Measurements from ENCODE around the gene ARL15. TPM values are rescaled to one million over a fixed set of nuclear protein-coding genes. Genes with fewer than 3 reads are reported as not detected.

The ARL15 gene
- total RNA-seq, 1 donor from 2014 or later = 28.9 TPM

DNA sequence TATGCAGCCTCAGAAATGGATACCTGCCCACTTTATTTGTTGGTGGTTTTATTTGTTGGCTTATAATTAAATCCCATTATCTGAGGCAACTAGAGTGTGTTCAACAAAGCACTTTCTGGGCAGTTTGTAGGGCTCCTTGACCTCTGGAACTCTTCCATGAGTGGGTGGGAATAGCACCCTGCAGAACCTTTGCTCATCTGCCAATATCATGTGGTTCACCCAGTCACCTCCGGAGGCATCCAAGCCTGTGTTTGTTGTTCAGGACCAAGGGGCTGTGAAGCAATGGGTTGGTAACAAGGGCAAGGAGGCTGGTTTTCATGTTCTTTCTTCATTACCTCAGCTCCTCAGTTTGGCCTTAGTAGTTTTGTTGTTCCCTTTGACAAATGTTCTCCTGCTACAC lies 436.0 kb downstream of the ARL15 start:
- H3K4me3 Mint-ChIP-seq (ENCODE audit: low read depth) = no peak overlapping the region
- H3K36me3 Mint-ChIP-seq (ENCODE audit: insufficient read depth) = peaks cover 1% of the 10 kb centered on the region
- no peak for DNase-seq (ENCODE audit: low spot score, unreplicated experiment)
- H3K4me1 Mint-ChIP-seq (ENCODE audit: low read depth) = no peaks in the 10 kb centered on the region
- no peaks in the 10 kb centered on the region for H3K27me3 Mint-ChIP-seq
- H3K9me3 Mint-ChIP-seq (ENCODE audit: low read depth) = peaks cover 16% of the 10 kb centered on the region
- no peak overlapping the region for H3K27ac Mint-ChIP-seq
- TF ChIP-seq, protein P1, sequence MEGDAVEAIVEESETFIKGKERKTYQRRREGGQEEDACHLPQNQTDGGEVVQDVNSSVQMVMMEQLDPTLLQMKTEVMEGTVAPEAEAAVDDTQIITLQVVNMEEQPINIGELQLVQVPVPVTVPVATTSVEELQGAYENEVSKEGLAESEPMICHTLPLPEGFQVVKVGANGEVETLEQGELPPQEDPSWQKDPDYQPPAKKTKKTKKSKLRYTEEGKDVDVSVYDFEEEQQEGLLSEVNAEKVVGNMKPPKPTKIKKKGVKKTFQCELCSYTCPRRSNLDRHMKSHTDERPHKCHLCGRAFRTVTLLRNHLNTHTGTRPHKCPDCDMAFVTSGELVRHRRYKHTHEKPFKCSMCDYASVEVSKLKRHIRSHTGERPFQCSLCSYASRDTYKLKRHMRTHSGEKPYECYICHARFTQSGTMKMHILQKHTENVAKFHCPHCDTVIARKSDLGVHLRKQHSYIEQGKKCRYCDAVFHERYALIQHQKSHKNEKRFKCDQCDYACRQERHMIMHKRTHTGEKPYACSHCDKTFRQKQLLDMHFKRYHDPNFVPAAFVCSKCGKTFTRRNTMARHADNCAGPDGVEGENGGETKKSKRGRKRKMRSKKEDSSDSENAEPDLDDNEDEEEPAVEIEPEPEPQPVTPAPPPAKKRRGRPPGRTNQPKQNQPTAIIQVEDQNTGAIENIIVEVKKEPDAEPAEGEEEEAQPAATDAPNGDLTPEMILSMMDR (IDR thresholded peaks at IDR 0.05; ENCODE audit: unreplicated experiment) = no peak

DNA sequence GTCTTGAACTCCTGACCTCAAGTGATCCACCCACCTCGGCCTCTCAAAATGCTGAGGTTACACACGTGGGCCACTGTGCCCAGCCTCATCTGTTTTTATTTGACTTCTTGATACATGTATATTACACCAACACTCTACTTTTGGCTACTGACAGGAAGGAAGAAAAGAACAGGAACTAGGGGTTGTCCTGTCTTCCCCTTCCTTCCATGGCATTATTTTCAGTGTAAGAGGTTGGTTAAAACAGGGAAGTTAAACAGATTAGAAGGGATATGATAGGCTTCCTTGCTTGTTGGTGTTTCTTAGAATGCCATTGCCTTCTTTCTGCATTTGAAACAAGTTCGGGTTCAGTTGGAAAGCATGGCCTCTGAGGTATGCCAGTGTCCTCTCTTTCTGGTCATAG lies 437.1 kb downstream of the ARL15 start:
- H3K36me3 Mint-ChIP-seq (ENCODE audit: insufficient read depth) = peaks cover 1% of the 10 kb centered on the region
- no peak overlapping the region for H3K27ac Mint-ChIP-seq
- no peak overlapping the region for H3K4me3 Mint-ChIP-seq (ENCODE audit: low read depth)
- DNase-seq (ENCODE audit: low spot score, unreplicated experiment) = no peak
- peaks cover 16% of the 10 kb centered on the region for H3K9me3 Mint-ChIP-seq (ENCODE audit: low read depth)
- H3K27me3 Mint-ChIP-seq = no peaks in the 10 kb centered on the region
- H3K4me1 Mint-ChIP-seq (ENCODE audit: low read depth) = no peaks in the 10 kb centered on the region
- TF ChIP-seq, protein P1 (IDR thresholded peaks at IDR 0.05; ENCODE audit: unreplicated experiment) = no peak

DNA sequence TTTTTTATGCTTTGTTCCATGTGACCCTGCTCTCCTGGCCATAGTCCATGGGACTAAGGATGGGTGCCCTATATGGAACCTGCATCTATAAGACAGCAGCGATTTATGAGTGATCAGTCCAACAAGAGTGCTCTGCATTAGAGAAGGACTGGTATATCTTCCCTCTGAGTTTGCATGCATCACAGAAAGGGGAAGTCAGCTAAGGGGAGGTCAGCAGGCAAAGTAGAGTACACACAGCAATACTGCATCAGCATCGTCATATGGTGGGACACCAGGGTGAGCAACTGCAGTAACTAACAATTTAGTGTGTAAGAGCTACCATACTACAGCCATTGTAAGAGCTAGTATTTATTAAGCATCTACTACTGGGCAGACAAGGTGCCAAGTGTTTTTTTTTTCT lies 438.6 kb downstream of the ARL15 start:
- peaks cover 1% of the 10 kb centered on the region for H3K36me3 Mint-ChIP-seq (ENCODE audit: insufficient read depth)
- DNase-seq (ENCODE audit: low spot score, unreplicated experiment) = no peak
- no peak overlapping the region for H3K27ac Mint-ChIP-seq
- no peak overlapping the region for H3K4me3 Mint-ChIP-seq (ENCODE audit: low read depth)
- TF ChIP-seq, protein P1 (IDR thresholded peaks at IDR 0.05; ENCODE audit: unreplicated experiment) = no peak
- no peaks in the 10 kb centered on the region for H3K4me1 Mint-ChIP-seq (ENCODE audit: low read depth)
- H3K27me3 Mint-ChIP-seq = no peaks in the 10 kb centered on the region
- peaks cover 16% of the 10 kb centered on the region for H3K9me3 Mint-ChIP-seq (ENCODE audit: low read depth)

DNA sequence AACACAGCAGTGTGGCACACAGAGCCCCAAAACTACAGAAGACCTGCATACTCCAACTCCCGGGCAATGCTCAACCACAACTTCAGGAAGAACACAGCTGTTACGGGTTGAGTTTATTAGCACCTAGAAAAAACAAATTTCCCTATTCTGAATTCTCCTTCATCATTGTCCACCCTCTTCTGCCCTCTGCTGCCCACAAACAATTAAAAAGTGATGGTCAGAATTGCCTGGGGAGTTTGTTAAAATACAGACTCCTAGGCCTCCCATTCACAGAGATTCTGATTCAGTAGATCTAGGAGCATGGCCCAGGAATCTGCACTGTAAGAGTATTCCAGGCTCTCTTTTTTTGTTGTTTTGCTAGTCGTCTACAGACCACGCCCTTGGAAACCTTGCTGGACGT lies 439.3 kb downstream of the ARL15 start:
- Mint-ChIP-seq H3K4me1 (ENCODE audit: low read depth) (no peaks in the 10 kb centered on the region), H3K9me3 (ENCODE audit: low read depth) (peaks cover 16% of the 10 kb centered on the region), H3K4me3 (ENCODE audit: low read depth) (no peak overlapping the region), H3K36me3 (ENCODE audit: insufficient read depth) (peaks cover 1% of the 10 kb centered on the region), H3K27ac (no peak overlapping the region), H3K27me3 (no peaks in the 10 kb centered on the region)
- TF ChIP-seq, protein P1 (IDR thresholded peaks at IDR 0.05; ENCODE audit: unreplicated experiment) = no peak
- no peak for DNase-seq (ENCODE audit: low spot score, unreplicated experiment)

DNA sequence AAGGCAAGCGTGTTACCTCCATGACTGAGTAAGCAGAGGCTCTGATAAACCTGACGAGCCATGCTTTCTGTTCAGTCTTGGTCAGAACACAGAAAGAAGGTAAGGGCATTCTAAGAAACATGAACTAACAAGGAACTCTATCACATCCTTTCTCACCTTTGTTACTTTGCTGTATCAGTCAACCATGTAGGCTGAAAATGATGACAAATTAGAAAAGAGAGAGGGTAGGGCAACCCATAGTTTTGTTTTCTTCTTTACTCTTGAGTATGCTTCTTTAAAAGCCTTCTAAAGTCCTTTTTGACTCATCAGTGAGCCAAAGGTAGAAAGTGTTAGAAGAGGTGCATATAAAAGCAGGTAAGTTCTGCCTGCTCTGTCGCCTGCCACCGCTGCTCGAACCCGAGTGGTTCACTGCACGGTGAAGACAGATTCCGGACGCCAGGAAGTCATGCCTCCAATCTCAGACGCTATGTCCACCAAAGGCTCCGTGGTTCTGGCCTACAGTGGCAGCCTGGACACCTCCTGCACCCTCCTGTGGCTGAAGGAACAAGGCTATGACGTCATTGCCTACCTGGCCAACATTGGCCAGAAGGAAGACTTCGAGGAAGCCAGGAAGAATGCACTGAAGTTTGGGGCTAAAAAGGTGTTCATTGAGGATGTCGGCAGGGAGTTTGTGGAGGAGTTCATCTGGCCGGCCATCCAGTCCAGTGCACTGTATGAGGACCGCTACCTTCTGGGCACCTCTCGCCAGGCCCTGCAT lies 451.5 kb downstream of the ARL15 start:
- no peak overlapping the region for H3K4me3 Mint-ChIP-seq (ENCODE audit: low read depth)
- TF ChIP-seq, protein P1 (IDR thresholded peaks at IDR 0.05; ENCODE audit: unreplicated experiment) = no peak
- no peak overlapping the region for H3K27ac Mint-ChIP-seq
- H3K36me3 Mint-ChIP-seq (ENCODE audit: insufficient read depth) = peaks cover 2% of the 10 kb centered on the region
- H3K27me3 Mint-ChIP-seq = no peaks in the 10 kb centered on the region
- H3K9me3 Mint-ChIP-seq (ENCODE audit: low read depth) = peaks cover 18% of the 10 kb centered on the region
- DNase-seq (ENCODE audit: low spot score, unreplicated experiment) = no peak
- no peaks in the 10 kb centered on the region for H3K4me1 Mint-ChIP-seq (ENCODE audit: low read depth)
